Measurements from ENCODE around the gene SPRED3. TPM values are rescaled to one million over a fixed set of nuclear protein-coding genes. Genes with fewer than 3 reads are reported as not detected.

The SPRED3 gene
- total RNA-seq, 3 donors from 2014 or later: 0.16 to 0.66 (median 0.29) TPM

DNA sequence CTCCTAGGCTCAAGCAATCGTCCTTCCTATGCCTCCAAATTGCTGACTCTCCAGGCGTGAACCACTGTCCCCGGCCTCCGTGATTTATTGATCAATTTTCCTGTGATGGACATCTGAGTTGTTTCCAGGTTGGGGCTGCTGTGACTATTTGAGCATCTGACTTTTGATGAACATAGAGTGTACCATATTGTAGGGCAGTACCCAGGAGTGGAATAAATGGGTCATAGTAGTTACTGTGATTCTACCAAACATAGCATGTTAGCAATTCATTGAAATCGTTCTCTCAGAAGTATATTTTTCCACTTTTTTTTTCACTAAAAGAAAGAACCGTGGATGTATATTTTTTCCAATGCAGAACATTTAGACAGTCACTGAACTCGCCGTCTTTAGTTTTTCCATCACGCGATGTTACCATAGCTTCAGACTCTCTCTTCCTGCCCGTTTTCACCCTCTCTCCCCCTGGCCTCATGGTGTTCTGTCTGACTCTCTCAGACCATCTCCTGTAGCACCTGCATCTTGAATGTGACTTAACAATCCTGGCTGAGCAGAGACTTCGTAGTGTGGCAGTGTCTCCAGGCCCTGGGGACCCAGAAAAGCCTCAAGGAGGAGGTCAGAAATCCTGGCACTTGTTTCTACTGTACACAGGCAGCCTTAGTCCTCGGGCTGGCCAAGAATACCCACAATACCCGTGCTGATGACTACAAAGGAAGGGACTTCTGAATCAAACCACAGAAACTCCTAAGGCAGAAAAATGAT lies 40.7 kb downstream of the SPRED3 start:
- no peak overlapping the region for H3K27ac ChIP-seq
- intact Hi-C loops (cut with DNase I; ENCODE audit: low total_unique reads): no loop called here
- no peaks in the 10 kb centered on the region for H3K9me3 ChIP-seq
- H3K4me1 ChIP-seq: no peaks in the 10 kb centered on the region
- no peak overlapping the region for H3K4me3 ChIP-seq
- H3K27me3 ChIP-seq: peaks cover 0 to 19% of the 10 kb centered on the region in 2 donors
- DNase-seq (ENCODE audit: low spot score in 2 of 2): no peak
- H3K36me3 ChIP-seq: no peaks in the 10 kb centered on the region
- TF ChIP-seq CTCF (IDR thresholded peaks at IDR 0.05) (no peak), POLR2A (IDR thresholded peaks at IDR 0.05) (no peak), POLR2AphosphoS5 (IDR thresholded peaks at IDR 0.05) (no peak)

- Histone ChIP-seq H3K27ac (no peak overlapping the region), H3K27me3 (peaks cover 0 to 24% of the 10 kb centered on the region in 2 donors), H3K4me3 (no peak overlapping the region), H3K36me3 (no peaks in the 10 kb centered on the region), H3K9me3 (no peaks in the 10 kb centered on the region), H3K4me1 (no peaks in the 10 kb centered on the region)
- no peak for TF ChIP-seq POLR2A (IDR thresholded peaks at IDR 0.05)
- TF ChIP-seq CTCF (IDR thresholded peaks at IDR 0.05): no peak
- TF ChIP-seq POLR2AphosphoS5 (IDR thresholded peaks at IDR 0.05): no peak
- DNase-seq (ENCODE audit: low spot score in 2 of 2): no peak
- intact Hi-C loops (cut with DNase I; ENCODE audit: low total_unique reads): no loop called here
Observed at GRCh38 chr19:38429811-38430156, 41.3 kb downstream of the SPRED3 start.

GRCh38 chr19:38430931-38431330 lies 42.4 kb downstream of the SPRED3 start:
- intact Hi-C loops (cut with DNase I; ENCODE audit: low total_unique reads): no loop called here
- no peak overlapping the region for H3K4me3 ChIP-seq
- H3K27me3 ChIP-seq: peaks cover 0 to 27% of the 10 kb centered on the region in 2 donors
- no peak for DNase-seq (ENCODE audit: low spot score in 2 of 2)
- TF ChIP-seq POLR2AphosphoS5 (IDR thresholded peaks at IDR 0.05) (no peak), CTCF (IDR thresholded peaks at IDR 0.05) (no peak), POLR2A (IDR thresholded peaks at IDR 0.05) (no peak)
- H3K4me1 ChIP-seq: no peaks in the 10 kb centered on the region
- no peaks in the 10 kb centered on the region for H3K36me3 ChIP-seq
- H3K9me3 ChIP-seq: no peaks in the 10 kb centered on the region
- H3K27ac ChIP-seq: no peak overlapping the region

GRCh38 chr19:38433268-38433733 lies 44.8 kb downstream of the SPRED3 start, which contains the start of gene RYR1:
TSS of gene RYR1 (plus strand) at chr19:38433691. CDS start at chr19:38433830, 139 bp downstream.
- TF ChIP-seq CTCF (IDR thresholded peaks at IDR 0.05) (no peak), POLR2A (IDR thresholded peaks at IDR 0.05) (no peak), POLR2AphosphoS5 (IDR thresholded peaks at IDR 0.05) (no peak)
- H3K36me3 ChIP-seq: no peaks in the 10 kb centered on the region
- H3K4me3 ChIP-seq: peak within 1 kb of the TSS; percentile 18 to 33 (median 32)
- H3K4me1 ChIP-seq: no peaks in the 10 kb centered on the region
- H3K9me3 ChIP-seq: no peaks in the 10 kb centered on the region
- H3K27ac ChIP-seq: no peak within 1 kb of the TSS
- peaks cover 0 to 27% of the 10 kb centered on the region in 2 donors for H3K27me3 ChIP-seq
- intact Hi-C loops (cut with DNase I; ENCODE audit: low total_unique reads): no loop called here
- peak in 1 of 2 donors; percentile 53 for DNase-seq (ENCODE audit: low spot score in 2 of 2)

DNA sequence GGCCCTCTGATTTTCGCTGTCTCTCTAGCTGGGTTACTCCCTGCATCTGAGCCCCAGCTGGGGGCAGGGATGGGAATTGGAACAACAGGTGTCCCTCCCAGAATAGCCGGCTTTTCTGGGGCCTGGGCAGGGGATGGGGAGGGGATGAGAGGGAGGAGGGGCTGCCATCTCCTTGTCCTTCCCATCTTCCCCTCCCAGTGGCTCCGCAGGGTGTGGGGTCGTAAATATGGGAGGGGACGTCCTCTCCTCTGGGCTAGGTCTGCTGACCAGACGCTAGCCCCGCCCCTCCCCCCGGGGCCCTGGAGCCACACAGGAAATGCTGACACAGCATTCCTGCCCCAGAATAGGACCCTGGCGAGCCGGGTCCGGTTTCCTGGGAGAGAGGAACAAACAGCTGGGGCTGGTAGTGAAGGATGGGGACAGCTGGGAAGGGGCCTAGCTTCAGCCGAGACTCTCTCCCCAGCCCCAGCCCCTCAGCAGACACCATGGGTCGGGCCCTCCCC lies 46.1 kb downstream of the SPRED3 start:
- no peak for DNase-seq (ENCODE audit: low spot score in 2 of 2)
- intact Hi-C loops (cut with DNase I; ENCODE audit: low total_unique reads): no loop called here
- H3K36me3 ChIP-seq: no peaks in the 10 kb centered on the region
- H3K27ac ChIP-seq: no peak overlapping the region
- H3K9me3 ChIP-seq: no peaks in the 10 kb centered on the region
- no peaks in the 10 kb centered on the region for H3K4me1 ChIP-seq
- H3K4me3 ChIP-seq: peak overlapping the region in 1 of 3 donors; percentile 18
- peaks cover 0 to 27% of the 10 kb centered on the region in 2 donors for H3K27me3 ChIP-seq
- TF ChIP-seq POLR2A (IDR thresholded peaks at IDR 0.05) (no peak), CTCF (IDR thresholded peaks at IDR 0.05) (no peak), POLR2AphosphoS5 (IDR thresholded peaks at IDR 0.05) (no peak)
